Ramos (cell line): ENCODE measurements around the gene RGS16.
"Not testable (repeated sequence)": the region's sequence is repeated elsewhere in the genome, so short reads cannot be mapped to it uniquely, and the experiment has no call there.

Experiments
- in situ Hi-C: fragments of 300-500 bp; cut with MboI; formaldehyde crosslinking; loops from one replicate; pipeline ENCODE4 v1.14.3; 2022; ENCODE audit warnings: low sequenced_read_pairs; ENCODE audit not compliant: unreplicated experiment

The RGS16 gene, protein sequence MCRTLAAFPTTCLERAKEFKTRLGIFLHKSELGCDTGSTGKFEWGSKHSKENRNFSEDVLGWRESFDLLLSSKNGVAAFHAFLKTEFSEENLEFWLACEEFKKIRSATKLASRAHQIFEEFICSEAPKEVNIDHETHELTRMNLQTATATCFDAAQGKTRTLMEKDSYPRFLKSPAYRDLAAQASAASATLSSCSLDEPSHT

GRCh38 chr1:182604175-182605164, at the start of gene RGS16:
Gene RGS16 (minus strand): TSS chr1:182604389. CDS start chr1:182604259, 130 bp downstream.
- in situ Hi-C loops, result no loop called here

GRCh38 chr1:182653986-182654385, 49.8 kb upstream of the RGS16 start:
- in situ Hi-C loops, result no loop called here

- in situ Hi-C loops, result no loop called here
These were observed 48.7 kb upstream of the RGS16 start for GRCh38 chr1:182652933-182653332.

DNA sequence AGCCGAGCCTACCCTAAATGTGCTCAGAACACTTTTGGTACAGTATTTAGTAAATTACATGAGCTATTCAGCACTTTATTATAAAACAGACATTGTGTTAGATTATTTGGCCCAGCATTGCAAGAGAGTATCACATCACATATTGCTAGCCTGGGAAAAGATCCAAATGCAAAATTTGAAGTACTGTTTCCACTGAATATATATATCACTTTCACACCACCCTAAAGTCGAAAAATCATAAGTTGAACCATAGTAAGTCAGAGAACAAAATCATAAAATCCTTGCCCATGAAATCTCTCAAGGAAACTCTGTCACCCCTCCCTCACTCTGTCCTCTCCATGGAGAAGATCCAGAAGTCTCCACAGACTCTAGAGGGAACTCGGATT, 47.1 kb upstream of the RGS16 start:
- in situ Hi-C loops, result no loop called here

- in situ Hi-C loops, result no loop called here
These were observed 46.6 kb upstream of the RGS16 start for GRCh38 chr1:182650678-182651338.

DNA sequence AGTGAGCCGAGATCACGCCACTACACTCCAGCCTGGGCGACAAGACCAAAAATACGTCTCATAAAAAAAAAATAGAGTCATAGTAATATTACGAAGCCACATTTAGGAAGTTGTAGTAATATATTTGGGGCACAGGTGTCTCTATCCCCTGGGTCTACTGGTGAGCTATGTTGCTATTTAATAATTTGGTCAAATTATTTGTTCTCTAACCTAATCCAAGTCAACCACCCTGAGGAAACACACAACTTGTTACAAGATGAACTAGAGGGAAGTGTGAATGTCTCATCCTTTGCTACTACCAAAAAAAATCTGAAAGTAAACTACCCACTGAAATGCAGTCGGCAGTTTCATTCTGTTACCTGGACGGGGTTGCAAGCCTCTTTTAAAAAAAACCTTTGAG, 44.9 kb upstream of the RGS16 start:
- in situ Hi-C loops, result no loop called here

- in situ Hi-C loops, result no loop called here
These were observed 42.5 kb upstream of the RGS16 start for GRCh38 chr1:182646739-182647138.

DNA sequence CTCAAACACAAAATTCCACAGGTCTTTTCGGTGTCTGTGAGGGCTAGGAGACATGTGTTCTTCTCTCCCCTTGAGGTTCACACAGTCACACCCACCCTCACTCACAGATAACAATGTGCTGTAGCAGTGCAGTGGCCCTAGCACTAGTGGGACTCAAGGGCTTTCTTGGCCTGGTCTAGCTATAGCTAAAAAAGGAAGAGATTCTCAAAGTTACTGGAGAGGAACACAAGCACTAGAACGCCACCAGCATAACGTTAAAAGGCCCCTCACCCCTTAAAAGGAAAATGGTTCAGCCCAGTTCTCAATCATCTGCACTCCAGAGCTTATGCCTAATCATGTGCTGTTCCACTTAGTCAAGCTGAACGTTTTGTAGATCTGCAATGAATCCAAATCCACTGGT, 40.7 kb upstream of the RGS16 start:
- in situ Hi-C loops, result no loop called here

DNA sequence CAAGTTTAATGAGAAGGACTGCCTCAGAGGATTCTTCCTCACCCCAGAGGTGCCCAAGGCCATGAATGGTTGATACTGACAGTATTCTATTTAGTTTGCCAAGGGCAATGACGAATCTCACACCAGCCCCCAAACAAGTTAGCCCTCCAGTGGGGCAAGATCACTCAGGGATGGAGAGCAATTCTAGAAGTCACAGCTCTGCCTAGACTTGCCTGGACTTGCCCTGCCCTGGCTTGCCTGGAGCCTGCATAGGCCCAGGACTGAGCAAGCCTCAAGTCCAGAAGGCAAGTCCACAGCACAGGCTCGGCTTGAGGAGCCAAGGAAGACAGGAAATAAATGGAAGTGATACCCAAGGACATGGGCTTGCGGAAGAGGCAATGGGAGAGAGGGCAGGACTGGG, 39.5 kb upstream of the RGS16 start:
- in situ Hi-C loops, result no loop called here

GRCh38 chr1:182642461-182642860, 38.3 kb upstream of the RGS16 start:
- in situ Hi-C loops, result no loop called here

- in situ Hi-C loops, result no loop called here
These were observed 37.4 kb upstream of the RGS16 start for GRCh38 chr1:182641561-182641960.

DNA sequence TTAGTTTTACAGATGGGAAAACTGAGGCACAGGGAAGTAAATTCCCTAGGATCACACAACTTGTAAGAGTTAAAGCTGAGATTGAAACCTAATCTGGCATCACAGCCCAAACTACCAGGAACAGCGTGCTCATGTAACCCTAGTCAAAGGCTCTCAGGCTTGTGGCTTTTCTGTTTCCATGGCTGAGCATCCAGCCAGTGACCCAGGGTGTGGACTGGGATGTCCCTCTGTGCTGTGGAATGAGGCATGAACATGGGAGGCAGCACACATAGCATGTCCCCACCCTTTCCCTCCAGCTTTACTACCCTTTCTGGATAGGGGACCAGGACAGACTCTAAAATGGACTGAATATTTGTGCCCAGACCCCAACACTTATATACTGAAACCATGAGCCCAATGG, 35.1 kb upstream of the RGS16 start:
- in situ Hi-C loops, result no loop called here

GRCh38 chr1:182637769-182638168, 33.6 kb upstream of the RGS16 start:
- in situ Hi-C loops, result no loop called here

GRCh38 chr1:182635871-182636270, 31.7 kb upstream of the RGS16 start:
- in situ Hi-C loops, result no loop called here

- in situ Hi-C loops, result no loop called here
These were observed 30.3 kb upstream of the RGS16 start for GRCh38 chr1:182634306-182635072.

DNA sequence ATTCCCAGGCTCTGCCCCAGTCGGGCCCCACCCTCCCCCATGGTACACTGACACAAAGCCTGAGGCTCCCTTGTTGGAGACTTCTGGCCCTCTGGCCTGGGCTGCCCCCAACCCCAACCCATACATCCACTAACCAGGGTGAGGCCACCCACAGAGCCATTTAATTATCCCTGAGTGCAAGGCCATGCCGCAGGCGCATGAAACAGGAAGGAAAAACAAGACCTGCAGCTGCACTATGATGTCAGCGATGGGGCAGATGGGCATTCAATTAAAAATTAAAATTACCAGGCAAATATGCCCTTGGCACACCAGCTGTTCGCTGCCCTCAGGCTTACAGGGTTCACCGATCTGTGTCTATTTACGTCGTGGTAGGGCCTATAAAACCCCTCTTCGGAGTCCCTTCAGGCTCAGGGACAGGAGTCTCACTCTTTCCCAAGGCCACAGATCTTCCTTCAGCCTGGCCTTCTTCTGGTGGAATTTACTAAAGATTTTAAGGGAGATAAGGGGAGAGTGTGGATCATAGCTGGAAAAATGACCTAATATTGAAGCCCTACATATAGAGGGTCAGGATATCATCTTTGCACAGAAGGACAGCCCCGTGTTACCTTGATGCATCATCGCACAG, 29.6 kb upstream of the RGS16 start:
- in situ Hi-C loops, result no loop called here

- in situ Hi-C loops, result no loop called here
These were observed 28.8 kb upstream of the RGS16 start for GRCh38 chr1:182633031-182633430.

DNA sequence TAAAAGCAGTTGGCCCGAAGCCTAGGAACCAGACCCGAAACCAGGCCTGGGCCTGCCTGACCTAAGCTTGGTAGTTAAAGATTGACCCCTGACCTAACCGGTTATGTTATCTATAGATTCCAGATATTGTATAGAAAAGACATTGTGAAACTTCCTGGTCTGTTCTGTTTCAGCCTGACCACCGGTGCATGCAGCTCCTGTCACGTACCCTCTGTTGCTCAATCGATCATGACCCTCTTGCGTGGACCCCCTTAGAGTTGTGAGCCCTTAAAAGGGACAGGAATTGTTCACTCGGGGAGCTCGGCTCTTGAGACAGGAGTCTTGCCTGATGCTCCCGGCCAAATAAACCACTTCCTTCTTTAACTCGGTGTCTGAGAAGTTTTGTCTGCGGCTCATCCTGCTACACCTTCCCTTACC, 28.3 kb upstream of the RGS16 start:
- in situ Hi-C loops, result not testable (repeated sequence)

GRCh38 chr1:182631954-182632353, 27.8 kb upstream of the RGS16 start:
- in situ Hi-C loops, result no loop called here
